GM18873 (cell line): ENCODE measurements around the gene RBM26.
"Not testable (repeated sequence)": the region's sequence is repeated elsewhere in the genome, so short reads cannot be mapped to it uniquely, and the experiment has no call there.

Experiments
- ATAC-seq: cut with Tn5 transposase; IDR thresholded peaks from one replicate; pipeline ENCODE4 v1.9.1; 2021; ENCODE audit warnings: mild to moderate bottlenecking, moderate library complexity, moderate number of reproducible peaks; ENCODE audit not compliant: unreplicated experiment, low FRiP score

The RBM26 gene

GRCh38 chr13:79392882-79393563 lies 13.0 kb downstream of the RBM26 start:
- ATAC-seq: peak; percentile 43

GRCh38 chr13:79389026-79389425 lies 17.0 kb downstream of the RBM26 start:
- no peak for ATAC-seq

DNA sequence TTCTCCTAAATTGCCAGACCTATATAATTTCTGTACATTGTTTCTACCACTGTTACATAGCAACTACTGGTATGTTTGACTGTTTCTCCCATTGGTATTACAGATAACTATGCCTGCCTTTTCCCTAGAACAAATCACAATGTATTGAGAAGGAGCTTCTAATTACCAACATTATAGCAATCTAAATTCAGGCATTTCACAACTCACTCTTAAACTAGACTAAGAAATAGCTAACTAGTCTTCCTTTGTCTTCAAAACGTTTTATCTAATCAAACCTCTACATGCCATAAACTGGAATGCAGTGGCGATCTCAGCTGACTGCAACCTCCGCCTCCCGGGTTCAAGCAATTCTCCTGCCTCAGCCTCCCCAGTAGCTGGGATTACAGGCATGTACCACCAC lies 18.2 kb downstream of the RBM26 start:
- no peak for ATAC-seq

DNA sequence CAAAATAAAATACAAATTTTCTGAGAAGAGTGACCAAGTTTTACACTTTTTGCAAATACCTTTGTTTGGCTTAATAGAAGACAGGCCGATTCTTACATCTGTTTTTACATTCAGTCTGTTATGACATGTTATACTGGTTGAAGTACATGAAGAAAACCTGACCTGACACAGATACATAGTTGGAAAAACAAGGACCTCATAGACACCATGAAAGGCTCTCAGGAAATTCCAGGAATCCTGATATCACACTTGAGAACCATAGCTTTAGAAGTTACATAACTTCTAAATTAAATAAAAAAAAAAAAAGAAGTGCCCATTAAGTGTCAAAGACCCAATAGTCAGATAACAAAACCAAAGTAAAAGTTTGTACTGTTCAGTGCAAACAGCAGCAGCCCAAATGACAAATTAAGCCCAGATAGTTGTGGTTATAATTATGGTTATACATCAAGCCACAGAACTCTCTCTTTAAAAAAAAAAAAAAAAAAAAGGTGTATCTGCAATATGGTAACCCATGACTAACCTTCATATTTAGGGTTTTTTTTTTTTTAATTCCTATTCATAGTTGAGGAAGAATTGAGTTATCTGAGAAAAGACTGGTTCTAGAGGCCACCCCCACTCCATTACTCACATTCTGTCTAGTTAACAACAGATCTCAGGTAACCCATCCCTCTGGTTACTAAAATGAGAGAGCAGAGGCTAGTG lies 19.8 kb downstream of the RBM26 start:
- ATAC-seq: peak; percentile 13

- peak; percentile 90 for ATAC-seq
Measured at GRCh38 chr13:79385694-79386093, 20.4 kb downstream of the RBM26 start.

- ATAC-seq: no peak
Measured at GRCh38 chr13:79384022-79384610, 21.9 kb downstream of the RBM26 start.

GRCh38 chr13:79382545-79383275 lies 23.3 kb downstream of the RBM26 start:
- ATAC-seq: peak; percentile 34

- ATAC-seq: no peak
Measured at GRCh38 chr13:79380997-79381396, 25.1 kb downstream of the RBM26 start.

GRCh38 chr13:79379274-79379673 lies 26.8 kb downstream of the RBM26 start:
- ATAC-seq: no peak

DNA sequence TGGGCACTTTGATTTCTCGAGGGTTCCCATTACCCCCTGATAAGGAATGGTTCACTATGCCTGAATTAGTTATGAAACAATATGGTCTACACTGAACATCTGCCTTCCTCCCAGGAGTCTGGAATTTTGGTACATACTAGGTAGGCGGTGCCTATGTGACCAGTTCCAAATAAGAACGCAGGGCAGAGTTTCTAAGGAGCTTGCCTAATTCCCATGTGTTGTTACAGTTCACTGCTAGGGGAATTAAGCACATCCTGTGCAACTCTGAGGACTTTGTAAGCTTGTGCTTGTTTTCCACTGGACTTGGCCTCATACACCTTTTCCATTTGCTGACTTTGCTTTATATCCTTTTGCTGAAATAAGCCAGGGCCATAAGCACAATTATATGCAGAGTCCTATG lies 29.2 kb downstream of the RBM26 start:
- ATAC-seq: no peak

GRCh38 chr13:79374578-79374977 lies 31.5 kb downstream of the RBM26 start:
- no peak for ATAC-seq

GRCh38 chr13:79373916-79374315 lies 32.1 kb downstream of the RBM26 start:
- ATAC-seq: no peak

GRCh38 chr13:79369226-79369625 lies 36.8 kb downstream of the RBM26 start:
- no peak for ATAC-seq

DNA sequence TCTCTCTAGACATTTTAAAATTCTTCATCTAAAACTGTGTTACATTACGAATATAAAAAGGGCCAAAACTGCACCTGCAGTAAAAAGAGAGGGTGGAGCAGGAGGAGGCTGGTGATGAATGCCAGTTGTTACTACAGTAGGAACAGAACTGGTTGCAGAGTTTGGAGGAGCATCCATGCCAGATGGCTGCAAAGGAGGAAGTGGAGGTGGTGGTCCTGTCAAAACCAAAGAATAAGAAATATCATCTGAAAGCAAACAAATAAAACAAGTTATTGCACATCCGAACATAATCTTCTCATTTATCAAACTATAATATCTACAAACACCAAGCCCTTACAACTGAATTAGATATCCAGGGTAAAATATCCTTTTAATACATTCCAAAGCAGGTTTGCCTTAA lies 40.1 kb downstream of the RBM26 start:
- no peak for ATAC-seq

GRCh38 chr13:79361299-79361698 lies 44.8 kb downstream of the RBM26 start:
- ATAC-seq: no peak

- no peak for ATAC-seq
Measured at GRCh38 chr13:79360095-79360494, 46.0 kb downstream of the RBM26 start.

GRCh38 chr13:79359064-79359463 lies 47.0 kb downstream of the RBM26 start:
- ATAC-seq: no peak

DNA sequence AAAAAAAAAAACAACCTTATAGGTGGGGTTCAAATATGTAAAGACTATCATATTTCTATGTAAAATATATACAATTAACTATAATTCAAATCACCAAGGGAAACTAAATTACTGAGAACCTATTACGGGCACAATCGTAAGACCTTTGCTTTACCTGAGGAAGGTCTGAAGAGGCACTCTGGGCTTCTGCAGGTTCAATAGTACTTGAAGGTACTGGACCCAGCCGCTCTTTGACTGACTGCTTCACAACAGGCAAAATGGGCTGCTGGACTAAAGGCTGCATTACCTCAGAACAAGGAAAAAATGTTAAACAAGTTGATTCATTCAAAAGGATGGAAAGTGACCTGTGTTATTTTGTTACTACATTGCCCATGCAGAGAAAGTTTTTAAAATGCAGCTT lies 51.8 kb downstream of the RBM26 start:
- no peak for ATAC-seq

- ATAC-seq: no peak
Measured at GRCh38 chr13:79353693-79354092, 52.4 kb downstream of the RBM26 start.

DNA sequence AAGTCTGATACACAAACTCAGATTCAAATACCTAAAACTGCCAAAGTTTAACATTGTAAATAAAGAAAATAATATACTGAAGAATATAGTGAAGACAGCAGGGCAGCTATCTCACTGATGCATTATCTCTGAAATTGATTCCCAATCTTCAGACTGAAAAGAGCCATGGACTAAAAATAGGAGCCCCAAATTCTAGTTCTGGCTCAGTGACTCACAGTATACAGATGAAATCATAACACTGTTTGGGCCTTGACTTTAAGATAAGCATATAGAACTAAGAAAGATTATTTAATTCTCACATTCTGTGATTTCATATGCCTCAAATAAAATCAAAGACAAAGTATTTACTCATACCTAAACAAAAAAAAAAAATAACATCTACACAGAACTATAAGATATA lies 53.9 kb downstream of the RBM26 start:
- ATAC-seq: no peak

DNA sequence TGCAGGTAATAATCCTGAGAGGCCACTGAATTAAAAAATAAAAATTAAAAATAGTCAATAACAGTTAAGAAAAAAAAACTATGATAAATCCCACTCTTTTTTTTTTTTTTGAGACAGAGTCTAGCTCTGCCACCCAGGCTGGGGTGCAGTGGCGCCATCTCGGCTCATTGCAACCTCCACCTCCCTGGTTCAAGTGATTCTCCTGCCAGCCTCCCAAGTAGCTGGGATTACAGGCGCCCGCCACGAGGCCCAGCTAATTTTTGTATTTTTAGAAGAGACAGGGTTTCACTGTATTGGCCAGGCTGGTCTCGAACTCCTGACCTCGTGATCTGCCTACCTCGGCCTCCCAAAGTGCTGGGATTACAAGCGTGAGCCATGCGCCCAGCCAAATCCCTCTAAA lies 56.4 kb downstream of the RBM26 start:
- not testable (repeated sequence) for ATAC-seq
